ENCODE results near the gene DDX24. TPM values are rescaled to one million over a fixed set of nuclear protein-coding genes. Genes with fewer than 3 reads are reported as not detected.

The DDX24 gene
- total and polyA plus RNA-seq, 2 of the 8 experiments (the other 6 are each of a cell fraction or from before 2014, with no cell fraction given) = 89.0 to 201 TPM

DNA sequence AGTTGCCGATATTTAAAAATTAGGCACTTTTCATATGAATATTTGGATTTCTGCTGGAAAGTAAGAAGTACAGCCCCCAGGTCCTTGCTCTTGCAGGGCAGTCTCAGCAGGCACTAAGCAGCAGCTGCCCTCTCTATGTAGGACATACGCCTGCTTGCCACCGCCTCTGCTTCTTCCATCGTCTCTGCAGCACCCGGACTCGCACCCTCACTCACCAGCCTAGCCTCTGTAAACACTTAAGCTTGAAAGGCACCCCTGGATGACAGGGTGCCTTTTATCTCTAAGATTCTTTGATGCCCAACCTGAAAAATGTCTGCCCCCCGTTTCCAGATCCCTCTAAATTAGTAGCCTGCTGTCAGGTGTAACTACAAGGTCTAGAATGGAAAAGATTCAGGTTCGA is 35.9 kb downstream of the DDX24 start:
- Histone ChIP-seq H2BK15ac (ENCODE audit: low read length) (no peak overlapping the region), H4K8ac (ENCODE audit: extremely low read depth, insufficient read depth, low read length) (no peak overlapping the region), H4K91ac (replicated peaks; ENCODE audit: insufficient read length, low read length) (no peak overlapping the region), H3K9ac (replicated peaks in 1 of 4; ENCODE audit: extremely low read depth in 1 of 4, low read depth in 3 of 4, low read length in 3 of 4) (no peak overlapping the region; a peak in 1 of 7 replicates), H3K23ac (ENCODE audit: insufficient read length) (no peak overlapping the region), H3K23me2 (ENCODE audit: low read depth, low read length) (no peaks in the 10 kb centered on the region), H3K79me2 (ENCODE audit: control insufficient read depth in 1 of 2, insufficient read depth in 2 of 2, low read length in 2 of 2) (no peaks in the 10 kb centered on the region), H3K18ac (ENCODE audit: extremely low read depth, low read length) (no peak overlapping the region), H3K4ac (replicated peaks; ENCODE audit: insufficient read length, low read depth, low read length) (no peak overlapping the region), H2BK20ac (ENCODE audit: low read length) (no peak overlapping the region), H3K4me2 (ENCODE audit: insufficient read depth in 1 of 2, low read depth in 2 of 2, low read length in 2 of 2) (no peak overlapping the region), H3K9me3 (ENCODE audit: insufficient read depth in 2 of 2, low read depth in 1 of 2, low read length in 1 of 2) (no peaks in the 10 kb centered on the region), H2BK5ac (ENCODE audit: low read depth, low read length) (no peak overlapping the region), H2BK12ac (ENCODE audit: low read depth, low read length) (no peak overlapping the region), H3K4me3 (ENCODE audit: extremely low read depth in 1 of 4, insufficient read depth in 2 of 4, low read depth in 3 of 4, low read length in 4 of 4) (no peak overlapping the region), H3K27ac (ENCODE audit: low read depth, low read length) (no peak overlapping the region), H4K20me1 (replicated peaks in 1 of 2; ENCODE audit: control insufficient read depth in 1 of 2, insufficient read depth in 2 of 2, low read length in 2 of 2) (peaks cover 0 to 8% of the 10 kb centered on the region in 2 experiments), H2AFZ (ENCODE audit: low read length) (no peak overlapping the region), H4K5ac (ENCODE audit: insufficient read length, low read depth, low read length) (no peak overlapping the region), H3K79me1 (ENCODE audit: low read depth, low read length) (no peaks in the 10 kb centered on the region), H3K27me3 (replicated peaks in 1 of 4; ENCODE audit: control insufficient read depth in 3 of 4, extremely low read depth in 1 of 4, insufficient read depth in 3 of 4, low read length in 3 of 4) (no peaks in the 10 kb centered on the region), H2AK5ac (ENCODE audit: low read depth, low read length) (no peak overlapping the region), H3K4me1 (replicated peaks in 1 of 4; ENCODE audit: control insufficient read depth in 3 of 4, insufficient read depth in 4 of 4, low read length in 3 of 4) (no peaks in the 10 kb centered on the region), H3K56ac (replicated peaks; ENCODE audit: insufficient read length, low read depth, low read length) (no peak overlapping the region), H3K36me3 (ENCODE audit: control insufficient read depth in 2 of 4, insufficient read depth in 4 of 4, low read length in 3 of 4) (peaks cover 15 to 55% (median 25%) of the 10 kb centered on the region in 4 experiments; a peak in 7 of 8 replicates), H3K14ac (ENCODE audit: insufficient read length) (no peak overlapping the region), H2BK120ac (replicated peaks; ENCODE audit: low read depth, low read length) (no peak overlapping the region)
- POLR2A ChIA-PET (ENCODE audit: partially characterized antibody) = no interaction called here
- DNase-seq (ENCODE audit: low read depth in 1 of 2, low spot score in 2 of 2) (no peak), FAIRE-seq (no peak)
- CTCF ChIA-PET (ENCODE audit: partially characterized antibody) = interaction anchor here (0.8 kb wide), 1 partner anchor 19 kb away, joined by 3 read pairs; no protein-coding TSS in a partner anchor
- whole genome bisulfite sequencing, 2 experiments (ENCODE audit: extremely low coverage in 1 of 2, insufficient coverage in 1 of 2, insufficient read length in 1 of 2, insufficient replicate concordance in 2 of 2, low coverage in 1 of 2, low lambda C conversion rate in 2 of 2, missing lambda C conversion rate in 1 of 2) = 88% methylated on average over 8 of the region's 8 CpGs; no CpG with 5 or more reads in 1 of the 2 experiments
- no peak for TF ChIP-seq BCL11A (IDR thresholded peaks at IDR 0.05; ENCODE audit: low read depth in 2 of 2, low read length in 2 of 2)
- TF ChIP-seq HDAC6 (IDR thresholded peaks at IDR 0.05; ENCODE audit: low read depth, low read length) = no peak
- no peak for TF ChIP-seq NRF1 (IDR thresholded peaks at IDR 0.05; ENCODE audit: low read depth, low read length)
- no peak for TF ChIP-seq KDM4A (IDR thresholded peaks at IDR 0.05; ENCODE audit: low read depth, low read length, severe bottlenecking)
- TF ChIP-seq SRF (IDR thresholded peaks at IDR 0.05; ENCODE audit: low read depth, low read length) = no peak
- no peak for TF ChIP-seq KDM1A (IDR thresholded peaks at IDR 0.05; ENCODE audit: borderline replicate concordance, low read length)
- no peak for TF ChIP-seq SAP30 (IDR thresholded peaks at IDR 0.05; ENCODE audit: insufficient read depth, insufficient replicate concordance, low read length)
- TF ChIP-seq KDM5A (IDR thresholded peaks at IDR 0.05; ENCODE audit: low read length) = no peak
- TF ChIP-seq EP300 (IDR thresholded peaks at IDR 0.05; ENCODE audit: borderline replicate concordance in 1 of 2, low read depth in 2 of 2, low read length in 2 of 2) = no peak
- TF ChIP-seq ASH2L (IDR thresholded peaks at IDR 0.05; ENCODE audit: low read length) = no peak
- no peak for TF ChIP-seq CTBP2 (IDR thresholded peaks at IDR 0.05; ENCODE audit: borderline replicate concordance, insufficient read depth, insufficient read length, low read length)
- TF ChIP-seq GTF2F1 (IDR thresholded peaks at IDR 0.05; ENCODE audit: borderline replicate concordance, low read depth, low read length) = no peak
- TF ChIP-seq RBBP5 (IDR thresholded peaks at IDR 0.05; ENCODE audit: borderline replicate concordance, low read depth, low read length) = no peak
